ENCODE data around the gene SHB.

SHB gene

GRCh38 chr9:37936965-37937364 lies 132.1 kb downstream of the SHB start:
- H3K4me3 ChIP-seq (ENCODE audit: low read length): no peak overlapping the region

GRCh38 chr9:37936376-37936775 lies 132.7 kb downstream of the SHB start:
- Histone ChIP-seq H3K27me3 (ENCODE audit: control insufficient read depth, insufficient read depth, low read length) (no peaks in the 10 kb centered on the region), H3K9ac (ENCODE audit: low read depth, low read length) (no peak overlapping the region), H3K4me2 (ENCODE audit: low read length) (no peak overlapping the region), H3K4me1 (ENCODE audit: control insufficient read depth, insufficient read depth, low read length) (peaks cover 27% of the 10 kb centered on the region), H3K9me3 (replicated peaks; ENCODE audit: low read length) (no peaks in the 10 kb centered on the region), H3K36me3 (ENCODE audit: insufficient read depth, low read length) (peaks cover 12% of the 10 kb centered on the region), H3K4me3 (ENCODE audit: low read length) (no peak overlapping the region)

More at GRCh38 chr9:37936965-37937364, 132.1 kb downstream of the SHB start:
- peaks cover 12% of the 10 kb centered on the region for H3K36me3 ChIP-seq (ENCODE audit: insufficient read depth, low read length)
- no peaks in the 10 kb centered on the region for H3K9me3 ChIP-seq (replicated peaks; ENCODE audit: low read length)
- peaks cover 27% of the 10 kb centered on the region for H3K4me1 ChIP-seq (ENCODE audit: control insufficient read depth, insufficient read depth, low read length)
- peak overlapping the region; percentile 57 for H3K9ac ChIP-seq (ENCODE audit: low read depth, low read length)
- no peaks in the 10 kb centered on the region for H3K27me3 ChIP-seq (ENCODE audit: control insufficient read depth, insufficient read depth, low read length)
- no peak overlapping the region for H3K4me2 ChIP-seq (ENCODE audit: low read length)

- no peaks in the 10 kb centered on the region for H3K27me3 ChIP-seq (ENCODE audit: control insufficient read depth, insufficient read depth, low read length)
- H3K4me2 ChIP-seq (ENCODE audit: low read length): no peak overlapping the region
- no peaks in the 10 kb centered on the region for H3K9me3 ChIP-seq (replicated peaks; ENCODE audit: low read length)
- H3K4me1 ChIP-seq (ENCODE audit: control insufficient read depth, insufficient read depth, low read length): peaks cover 27% of the 10 kb centered on the region
- peaks cover 12% of the 10 kb centered on the region for H3K36me3 ChIP-seq (ENCODE audit: insufficient read depth, low read length)
- H3K4me3 ChIP-seq (ENCODE audit: low read length): no peak overlapping the region
- H3K9ac ChIP-seq (ENCODE audit: low read depth, low read length): no peak overlapping the region
These were observed 133.9 kb downstream of the SHB start for GRCh38 chr9:37935096-37935495.

- Histone ChIP-seq H3K27me3 (ENCODE audit: control insufficient read depth, insufficient read depth, low read length) (no peaks in the 10 kb centered on the region), H3K36me3 (ENCODE audit: insufficient read depth, low read length) (peaks cover 8% of the 10 kb centered on the region)
These were observed 137.4 kb downstream of the SHB start for GRCh38 chr9:37931592-37931991.

GRCh38 chr9:37929441-37929895 lies 139.6 kb downstream of the SHB start:
- Histone ChIP-seq H3K4me1 (ENCODE audit: control insufficient read depth, insufficient read depth, low read length) (peaks cover 13% of the 10 kb centered on the region), H3K9ac (ENCODE audit: low read depth, low read length) (no peak overlapping the region), H3K4me3 (ENCODE audit: low read length) (no peak overlapping the region)

More at GRCh38 chr9:37931592-37931991, 137.4 kb downstream of the SHB start:
- H3K4me1 ChIP-seq (ENCODE audit: control insufficient read depth, insufficient read depth, low read length): peaks cover 4% of the 10 kb centered on the region
- H3K4me2 ChIP-seq (ENCODE audit: low read length): no peak overlapping the region
- H3K9me3 ChIP-seq (replicated peaks; ENCODE audit: low read length): no peaks in the 10 kb centered on the region
- no peak overlapping the region for H3K9ac ChIP-seq (ENCODE audit: low read depth, low read length)
- H3K4me3 ChIP-seq (ENCODE audit: low read length): no peak overlapping the region

GRCh38 chr9:37928552-37929430 lies 140.2 kb downstream of the SHB start:
- Histone ChIP-seq H3K36me3 (ENCODE audit: insufficient read depth, low read length) (peaks cover 8% of the 10 kb centered on the region), H3K4me3 (ENCODE audit: low read length) (no peak overlapping the region), H3K4me2 (ENCODE audit: low read length) (no peak overlapping the region), H3K4me1 (ENCODE audit: control insufficient read depth, insufficient read depth, low read length) (peaks cover 13% of the 10 kb centered on the region), H3K9me3 (replicated peaks; ENCODE audit: low read length) (no peaks in the 10 kb centered on the region), H3K9ac (ENCODE audit: low read depth, low read length) (no peak overlapping the region), H3K27me3 (ENCODE audit: control insufficient read depth, insufficient read depth, low read length) (no peaks in the 10 kb centered on the region)

More at GRCh38 chr9:37929441-37929895, 139.6 kb downstream of the SHB start:
- Histone ChIP-seq H3K27me3 (ENCODE audit: control insufficient read depth, insufficient read depth, low read length) (no peaks in the 10 kb centered on the region), H3K9me3 (replicated peaks; ENCODE audit: low read length) (no peaks in the 10 kb centered on the region), H3K36me3 (ENCODE audit: insufficient read depth, low read length) (peaks cover 8% of the 10 kb centered on the region), H3K4me2 (ENCODE audit: low read length) (no peak overlapping the region)

- Histone ChIP-seq H3K9ac (ENCODE audit: low read depth, low read length) (no peak overlapping the region), H3K4me3 (ENCODE audit: low read length) (no peak overlapping the region), H3K27me3 (ENCODE audit: control insufficient read depth, insufficient read depth, low read length) (no peaks in the 10 kb centered on the region), H3K36me3 (ENCODE audit: insufficient read depth, low read length) (peaks cover 5% of the 10 kb centered on the region), H3K9me3 (replicated peaks; ENCODE audit: low read length) (no peaks in the 10 kb centered on the region), H3K4me1 (ENCODE audit: control insufficient read depth, insufficient read depth, low read length) (peaks cover 13% of the 10 kb centered on the region), H3K4me2 (ENCODE audit: low read length) (no peak overlapping the region)
These were observed 141.2 kb downstream of the SHB start for GRCh38 chr9:37927601-37928551.

GRCh38 chr9:37927132-37927531 lies 141.9 kb downstream of the SHB start:
- Histone ChIP-seq H3K27me3 (ENCODE audit: control insufficient read depth, insufficient read depth, low read length) (no peaks in the 10 kb centered on the region), H3K4me1 (ENCODE audit: control insufficient read depth, insufficient read depth, low read length) (peaks cover 13% of the 10 kb centered on the region), H3K36me3 (ENCODE audit: insufficient read depth, low read length) (peaks cover 5% of the 10 kb centered on the region), H3K4me3 (ENCODE audit: low read length) (no peak overlapping the region), H3K9ac (ENCODE audit: low read depth, low read length) (no peak overlapping the region), H3K9me3 (replicated peaks; ENCODE audit: low read length) (no peaks in the 10 kb centered on the region), H3K4me2 (ENCODE audit: low read length) (no peak overlapping the region)

GRCh38 chr9:37926737-37927118 lies 142.3 kb downstream of the SHB start:
- no peaks in the 10 kb centered on the region for H3K27me3 ChIP-seq (ENCODE audit: control insufficient read depth, insufficient read depth, low read length)
- H3K4me3 ChIP-seq (ENCODE audit: low read length): no peak overlapping the region
- H3K4me1 ChIP-seq (ENCODE audit: control insufficient read depth, insufficient read depth, low read length): peaks cover 13% of the 10 kb centered on the region
- H3K9ac ChIP-seq (ENCODE audit: low read depth, low read length): no peak overlapping the region
- H3K9me3 ChIP-seq (replicated peaks; ENCODE audit: low read length): no peaks in the 10 kb centered on the region
- H3K4me2 ChIP-seq (ENCODE audit: low read length): no peak overlapping the region
- peaks cover 5% of the 10 kb centered on the region for H3K36me3 ChIP-seq (ENCODE audit: insufficient read depth, low read length)

- Histone ChIP-seq H3K4me1 (ENCODE audit: control insufficient read depth, insufficient read depth, low read length) (peaks cover 13% of the 10 kb centered on the region), H3K4me2 (ENCODE audit: low read length) (no peak overlapping the region), H3K9ac (ENCODE audit: low read depth, low read length) (no peak overlapping the region), H3K4me3 (ENCODE audit: low read length) (no peak overlapping the region), H3K9me3 (replicated peaks; ENCODE audit: low read length) (no peaks in the 10 kb centered on the region), H3K36me3 (ENCODE audit: insufficient read depth, low read length) (peaks cover 5% of the 10 kb centered on the region), H3K27me3 (ENCODE audit: control insufficient read depth, insufficient read depth, low read length) (no peaks in the 10 kb centered on the region)
These were observed 143.0 kb downstream of the SHB start for GRCh38 chr9:37925786-37926736.

Data from skeletal muscle satellite cell (primary cell).